Esophagus muscularis mucosa (tissue), 3 donors: ENCODE measurements around the gene PRKN.

Source experiments
- CTCF ChIP-seq, 3 experiments: fragments of 200-600 bp in 2 of 3; fragments of 450-650 bp in 1 of 3; sonication (generic) in 2 of 3; IDR thresholded peaks; one replicate each; pipeline ENCODE4 v1.5.1; 2017 to 2019; ENCODE audit warnings: antibody characterized with exemption in 3 of 3, mild to moderate bottlenecking in 2 of 3, moderate library complexity in 1 of 3
- POLR2A ChIP-seq: fragments of 450-650 bp; IDR thresholded peaks from one replicate; pipeline ENCODE4 v1.6.1; 2017; ENCODE audit warnings: antibody characterized with exemption, moderate library complexity, mild to moderate bottlenecking, low read depth
- POLR2AphosphoS5 ChIP-seq, 2 donors: sonication (generic); formaldehyde crosslinking; IDR thresholded peaks; one replicate each; pipeline ENCODE4 v1.6.1; 2017; ENCODE audit warnings: antibody characterized with exemption in 2 of 2

- no peak for TF ChIP-seq CTCF (IDR thresholded peaks at IDR 0.05)
- TF ChIP-seq POLR2A, result no peak
- TF ChIP-seq POLR2AphosphoS5 (IDR thresholded peaks at IDR 0.05), result no peak
These were observed 466.0 kb downstream of the PRKN start for GRCh38 chr6:162261598-162261997.
